Thoracic aorta (tissue), 2 donors: Measurements from ENCODE around the gene PRKCZ. TPM values are rescaled to one million over a fixed set of nuclear protein-coding genes. Genes with fewer than 3 reads are reported as not detected.

Experiments used
- ATAC-seq: fragments of 150-250 bp; one replicate; pipeline ENCODE4 v1.8.0; 2017; ENCODE audit warnings: low read depth; ENCODE audit not compliant: insufficient number of reproducible peaks, low FRiP score
- DNase-seq: peaks from one replicate; pipeline ENCODE4 v3.0.0-alpha.2; 2020; ENCODE audit warnings: low spot score
- H3K27ac ChIP-seq, 2 donors: fragments of 200-600 bp; sonication (generic); 1 replicate in 1 of 2; 2 replicates in 1 of 2; pipeline ENCODE4 v1.5.1; 2016; ENCODE audit warnings: mild to moderate bottlenecking in 2 of 2, moderate library complexity in 2 of 2
- H3K27me3 ChIP-seq: fragments of 200-600 bp; sonication (generic); replicated peaks from 2 replicates; pipeline ENCODE4 v1.6.0; 2016; ENCODE audit warnings: mild to moderate bottlenecking; ENCODE audit not compliant: insufficient read depth
- H3K36me3 ChIP-seq: fragments of 200-600 bp; sonication (generic); one replicate; pipeline ENCODE4 v1.5.1; 2016
- H3K4me1 ChIP-seq, 2 donors: fragments of 200-600 bp; sonication (generic); 1 replicate in 1 of 2; 2 replicates in 1 of 2; pipeline versions ENCODE4 v1.5.1 to v1.6.0; 2016; ENCODE audit warnings: low read depth in 2 of 2, mild to moderate bottlenecking in 1 of 2; ENCODE audit not compliant: control insufficient read depth in 1 of 2
- H3K4me3 ChIP-seq: fragments of 200-600 bp; sonication (generic); 2 replicates; pipeline ENCODE4 v1.5.1; 2016; ENCODE audit warnings: mild to moderate bottlenecking
- H3K9me3 ChIP-seq: fragments of 200-600 bp; sonication (generic); 2 replicates; pipeline ENCODE4 v1.5.1; 2016
- CTCF ChIP-seq: fragments of 200-600 bp; sonication (generic); IDR thresholded peaks from one replicate; pipeline ENCODE4 v1.5.1; 2019; ENCODE audit warnings: antibody characterized with exemption
- total RNA-seq, 2 donors: library from RNA; depleted of rRNA; stranded (reverse); fragments of >200 nt; gene quantifications; one replicate each; pipeline versions ENCODE4 v1.1.0 to v1.2.3, GENCODE V29; 2016

PRKCZ gene
- total RNA-seq, 2 donors from 2014 or later = 0.68 TPM; not detected in 1

DNA sequence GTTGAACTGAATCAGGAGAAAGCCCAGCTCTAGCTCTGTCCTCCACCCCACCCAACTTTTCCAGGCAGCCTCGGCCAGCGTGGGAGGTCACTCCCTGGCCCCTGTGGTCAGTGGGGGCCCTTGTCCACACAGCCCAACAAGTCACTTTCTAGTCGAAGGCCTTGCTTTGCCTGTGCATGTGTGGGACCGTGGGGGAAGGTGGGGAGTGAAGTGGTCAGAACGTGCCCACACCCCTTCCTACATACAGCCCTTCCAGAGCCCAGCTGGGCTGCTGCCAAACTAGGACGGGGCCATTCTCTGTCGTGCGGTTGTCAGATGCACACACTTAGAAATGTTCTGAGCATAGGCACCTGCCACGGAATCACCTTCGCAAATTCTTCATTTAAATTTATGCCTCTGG lies 126.4 kb downstream of the PRKCZ start:
- no peaks in the 10 kb centered on the region for H3K27me3 ChIP-seq
- no peaks in the 10 kb centered on the region for H3K4me1 ChIP-seq
- H3K9me3 ChIP-seq = no peaks in the 10 kb centered on the region
- DNase-seq = no peak
- no peak overlapping the region for H3K4me3 ChIP-seq
- H3K36me3 ChIP-seq = no peaks in the 10 kb centered on the region
- TF ChIP-seq CTCF = no peak
- H3K27ac ChIP-seq = no peak overlapping the region
- ATAC-seq = no peak

- DNase-seq (no peak), ATAC-seq (no peak)
- no peak overlapping the region for H3K4me3 ChIP-seq
- H3K36me3 ChIP-seq = no peaks in the 10 kb centered on the region
- no peak for TF ChIP-seq CTCF
- H3K4me1 ChIP-seq = no peaks in the 10 kb centered on the region
- H3K9me3 ChIP-seq = no peaks in the 10 kb centered on the region
- H3K27me3 ChIP-seq = no peaks in the 10 kb centered on the region
- H3K27ac ChIP-seq = no peak overlapping the region
These were observed 127.3 kb downstream of the PRKCZ start for GRCh38 chr1:2177541-2177940.

- Histone ChIP-seq H3K27ac (no peak overlapping the region), H3K4me1 (no peaks in the 10 kb centered on the region), H3K9me3 (no peaks in the 10 kb centered on the region), H3K36me3 (no peaks in the 10 kb centered on the region), H3K4me3 (no peak overlapping the region), H3K27me3 (no peaks in the 10 kb centered on the region)
- DNase-seq (no peak), ATAC-seq (no peak)
- TF ChIP-seq CTCF = no peak
These were observed 127.8 kb downstream of the PRKCZ start for GRCh38 chr1:2177946-2178538.

DNA sequence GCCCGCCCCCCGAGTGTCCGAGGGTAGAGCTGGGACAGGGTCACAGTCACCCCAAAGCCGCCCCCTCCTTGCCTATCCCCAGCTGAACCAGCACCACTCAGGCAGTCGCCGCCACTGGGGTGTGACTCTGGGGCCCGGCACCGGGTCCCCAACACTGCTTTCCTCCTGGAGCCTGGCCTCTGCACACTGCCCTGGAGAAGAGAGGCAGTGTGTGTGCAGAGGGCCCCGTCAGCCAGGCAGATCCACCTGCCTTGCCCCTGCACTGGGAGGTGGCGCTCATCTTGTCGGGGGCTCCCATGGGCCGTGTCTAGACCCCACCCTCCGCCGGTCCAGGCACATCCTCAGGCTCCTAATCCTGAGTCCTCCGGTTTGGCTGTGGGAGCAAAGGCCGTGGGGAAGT lies 128.7 kb downstream of the PRKCZ start:
- Histone ChIP-seq H3K4me3 (no peak overlapping the region), H3K27ac (no peak overlapping the region), H3K4me1 (no peaks in the 10 kb centered on the region), H3K9me3 (no peaks in the 10 kb centered on the region), H3K36me3 (no peaks in the 10 kb centered on the region), H3K27me3 (no peaks in the 10 kb centered on the region)
- DNase-seq (no peak), ATAC-seq (no peak)
- TF ChIP-seq CTCF = no peak

- DNase-seq = no peak
- Histone ChIP-seq H3K4me3 (no peak overlapping the region), H3K36me3 (no peaks in the 10 kb centered on the region), H3K27ac (no peak overlapping the region), H3K9me3 (no peaks in the 10 kb centered on the region), H3K27me3 (no peaks in the 10 kb centered on the region), H3K4me1 (no peaks in the 10 kb centered on the region)
- no peak for ATAC-seq
- no peak for TF ChIP-seq CTCF
These were observed 129.2 kb downstream of the PRKCZ start for GRCh38 chr1:2179283-2180013.
